Keratinocyte (primary cell): ENCODE data around the gene APPL1.

Experiments used
- EZH2 ChIP-seq: IDR thresholded peaks from one replicate; pipeline ENCODE4 v1.6.1; 2012; ENCODE audit warnings: inconsistent platforms, mild to moderate bottlenecking, low read length, moderate library complexity
- TF ChIP-seq, protein P1 (sequence below), 3 experiments: IDR thresholded peaks in 1 of 3; conservative IDR thresholded peaks in 1 of 3; optimal IDR thresholded peaks in 1 of 3; 2 replicates in 2 of 3; 3 replicates in 1 of 3; pipeline versions ENCODE3 to v1.5.1; 2011; ENCODE audit warnings: low read length in 3 of 3, mild to moderate bottlenecking in 3 of 3, moderate library complexity in 2 of 3, control low read depth in 1 of 3, inconsistent platforms in 1 of 3; ENCODE audit not compliant: insufficient read depth in 2 of 3; ENCODE audit errors: extremely low read depth in 1 of 3

DNA sequence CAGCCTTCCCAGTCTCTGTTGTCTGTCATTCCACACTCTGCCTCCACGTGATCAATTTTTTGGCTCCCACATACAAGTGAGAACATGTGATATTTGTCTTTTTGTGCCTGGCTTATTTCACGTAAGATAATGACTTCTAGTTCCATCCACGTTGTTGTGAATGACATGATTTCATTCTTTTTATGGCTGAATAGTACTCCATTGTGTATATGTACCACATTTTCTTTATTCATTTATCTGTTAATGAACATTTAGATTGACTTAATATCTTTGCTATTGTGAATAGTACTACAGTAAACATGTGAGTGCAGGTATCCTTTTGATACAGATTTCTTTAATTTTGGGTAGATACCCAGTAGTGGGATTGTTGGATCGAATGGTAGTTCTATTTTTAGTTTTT is 33.6 kb downstream of the APPL1 start:
- TF ChIP-seq, protein P1, sequence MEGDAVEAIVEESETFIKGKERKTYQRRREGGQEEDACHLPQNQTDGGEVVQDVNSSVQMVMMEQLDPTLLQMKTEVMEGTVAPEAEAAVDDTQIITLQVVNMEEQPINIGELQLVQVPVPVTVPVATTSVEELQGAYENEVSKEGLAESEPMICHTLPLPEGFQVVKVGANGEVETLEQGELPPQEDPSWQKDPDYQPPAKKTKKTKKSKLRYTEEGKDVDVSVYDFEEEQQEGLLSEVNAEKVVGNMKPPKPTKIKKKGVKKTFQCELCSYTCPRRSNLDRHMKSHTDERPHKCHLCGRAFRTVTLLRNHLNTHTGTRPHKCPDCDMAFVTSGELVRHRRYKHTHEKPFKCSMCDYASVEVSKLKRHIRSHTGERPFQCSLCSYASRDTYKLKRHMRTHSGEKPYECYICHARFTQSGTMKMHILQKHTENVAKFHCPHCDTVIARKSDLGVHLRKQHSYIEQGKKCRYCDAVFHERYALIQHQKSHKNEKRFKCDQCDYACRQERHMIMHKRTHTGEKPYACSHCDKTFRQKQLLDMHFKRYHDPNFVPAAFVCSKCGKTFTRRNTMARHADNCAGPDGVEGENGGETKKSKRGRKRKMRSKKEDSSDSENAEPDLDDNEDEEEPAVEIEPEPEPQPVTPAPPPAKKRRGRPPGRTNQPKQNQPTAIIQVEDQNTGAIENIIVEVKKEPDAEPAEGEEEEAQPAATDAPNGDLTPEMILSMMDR (optimal IDR thresholded peaks at IDR 0.05 in 1 of 3, IDR thresholded peaks at IDR 0.05 in 1 of 3, conservative IDR thresholded peaks at IDR 0.05 in 1 of 3; ENCODE audit: extremely low read depth in 1 of 3, insufficient read depth in 2 of 3, low read length in 3 of 3): no peak
- no peak for TF ChIP-seq EZH2
